HepG2 (cell line): ENCODE measurements around the gene PRAC1. TPM values are rescaled to one million over a fixed set of nuclear protein-coding genes. Genes with fewer than 3 reads are reported as not detected.

ENCODE experiments used
- ATAC-seq: fragments of 200-7000 bp; cut with Tn5 transposase; 3 replicates; pipeline ENCODE4 v1.9.1; 2020; ENCODE audit warnings: mild to moderate bottlenecking, moderate library complexity
- BruUV-seq: library from RNA; stranded (reverse); fragments of 400-500 nt; replicated peaks from 2 replicates; lab custom pipeline; 2021; lab: Mats Ljungman, UMichigan
- CTCF ChIA-PET: fragments of 300-600 bp; formaldehyde crosslinking; extraction: SDS; loops from one replicate; lab custom pipeline; 2021; ENCODE audit warnings: low total read pairs, inconsistent platforms, low intra/inter-chr PET ratio; lab: Yijun Ruan, JAX
- POLR2A ChIA-PET: fragments of 350-600 bp; sonication (Branson Sonifier 250); formaldehyde crosslinking; loops from one replicate; lab custom pipeline; 2020; ENCODE audit warnings: antibody characterized with exemption, inconsistent platforms; lab: Yijun Ruan, JAX
- DNase-seq: peaks from one replicate; pipeline ENCODE4 v3.0.0-alpha.2; 2015; ENCODE audit warnings: low spot score
- FAIRE-seq: peaks from 3 replicates; lab custom pipeline; 2011; peaks lifted over from hg19 to GRCh38; lab: Jason Lieb, UNC
- H2AFZ ChIP-seq: one replicate; pipeline ENCODE4 v1.6.1; 2011; ENCODE audit warnings: low read length, inconsistent platforms
- H3K27ac ChIP-seq: fragments of 300-600 bp; 3 replicates; pipeline ENCODE4 v1.8.0; 2011; ENCODE audit warnings: mixed run types, mild to moderate bottlenecking, mixed read lengths, low read length, inconsistent platforms; ENCODE audit not compliant: insufficient read depth; ENCODE audit errors: extremely low read length
- H3K27me3 ChIP-seq, 2 experiments: fragments of 200-600 bp in 1 of 2; 2 replicates in 1 of 2; 3 replicates in 1 of 2; pipeline versions ENCODE4 v1.6.0 to v1.8.0; 2011; ENCODE audit warnings: low read length in 2 of 2, mild to moderate bottlenecking in 2 of 2, moderate library complexity in 2 of 2, inconsistent platforms in 1 of 2; ENCODE audit not compliant: insufficient read depth in 2 of 2, control insufficient read depth in 1 of 2
- H3K36me3 ChIP-seq, 2 experiments: fragments of 200-600 bp in 1 of 2; replicated peaks in 1 of 2; 2 replicates in 1 of 2; 3 replicates in 1 of 2; pipeline versions ENCODE4 v1.5.1 to v1.8.0; 2011; ENCODE audit warnings: low read length in 2 of 2, inconsistent platforms in 1 of 2; ENCODE audit not compliant: insufficient read depth in 2 of 2, control insufficient read depth in 1 of 2
- H3K4me1 ChIP-seq: 2 replicates; pipeline ENCODE4 v1.5.1; 2012; ENCODE audit warnings: low read length, inconsistent platforms; ENCODE audit not compliant: insufficient read depth
- H3K4me2 ChIP-seq: 2 replicates; pipeline ENCODE4 v1.6.0; 2011; ENCODE audit warnings: low read depth, low read length, inconsistent platforms
- H3K4me3 ChIP-seq, 3 experiments: fragments of 200-600 bp in 1 of 3; sonication (generic), shearing (Covaris generic) in 1 of 3; replicated peaks in 1 of 3; 2 replicates each; pipeline ENCODE4 v1.5.1; 2011 to 2016; ENCODE audit warnings: low read length in 3 of 3, inconsistent platforms in 2 of 3, low read depth in 2 of 3, mild to moderate bottlenecking in 2 of 3, control low read depth in 1 of 3, mixed read lengths in 1 of 3; ENCODE audit not compliant: insufficient read depth in 1 of 3
- H3K79me2 ChIP-seq: one replicate; pipeline ENCODE4 v1.6.1; 2011; ENCODE audit warnings: low read length, inconsistent platforms; ENCODE audit not compliant: insufficient read depth
- H3K9ac ChIP-seq: 2 replicates; pipeline ENCODE4 v1.6.0; 2011; ENCODE audit warnings: mild to moderate bottlenecking, low read depth, low read length, inconsistent platforms; ENCODE audit not compliant: insufficient read depth
- H3K9me3 ChIP-seq: 2 replicates; pipeline ENCODE4 v1.5.1; 2012; ENCODE audit warnings: mild to moderate bottlenecking, low read length
- H4K20me1 ChIP-seq: 2 replicates; pipeline ENCODE4 v1.6.0; 2011; ENCODE audit warnings: inconsistent platforms, mild to moderate bottlenecking, low read length, moderate library complexity; ENCODE audit not compliant: insufficient read depth
- CREB1 ChIP-seq, 2 experiments: fragments of 450-650 bp in 1 of 2; IDR thresholded peaks; 2 replicates each; pipeline ENCODE4 v1.6.1; 2016 to 2017; ENCODE audit warnings: control low read depth in 1 of 2, mild to moderate bottlenecking in 1 of 2, missing compliant biosample characterization in 1 of 2, missing genetic modification characterization in 1 of 2
- ETV5 ChIP-seq: IDR thresholded peaks from 2 replicates; pipeline ENCODE4 v1.6.1; 2018; ENCODE audit warnings: missing biosample characterization, missing genetic modification reagents, inconsistent platforms, borderline replicate concordance
- GABPB1 ChIP-seq: IDR thresholded peaks from 2 replicates; pipeline ENCODE4 v1.6.1; 2016; ENCODE audit warnings: mild to moderate bottlenecking, missing genetic modification reagents, moderate library complexity, missing compliant biosample characterization
- PHF20 ChIP-seq: sonication (generic); formaldehyde crosslinking; IDR thresholded peaks from 2 replicates; pipeline ENCODE4 v1.5.0; 2020; ENCODE audit warnings: mild to moderate bottlenecking, missing genetic modification reagents
- SP140L ChIP-seq: sonication (generic); formaldehyde crosslinking; IDR thresholded peaks from 2 replicates; pipeline ENCODE4 v1.4.0; 2020; ENCODE audit warnings: missing genetic modification reagents, borderline replicate concordance
- TFAP4 ChIP-seq: sonication (generic); IDR thresholded peaks from 2 replicates; pipeline ENCODE4 v1.6.1; 2016; ENCODE audit warnings: low read depth, borderline replicate concordance
- THRA ChIP-seq: sonication (generic); formaldehyde crosslinking; IDR thresholded peaks from 2 replicates; pipeline ENCODE4 v1.4.0; 2020; ENCODE audit warnings: missing genetic modification reagents, borderline replicate concordance
- TOPORS ChIP-seq: sonication (generic); formaldehyde crosslinking; IDR thresholded peaks from 2 replicates; pipeline ENCODE4 v1.8.0; 2023; ENCODE audit warnings: mild to moderate bottlenecking, missing genetic modification reagents
- ZKSCAN8 ChIP-seq: IDR thresholded peaks from 2 replicates; pipeline ENCODE4 v1.6.1; 2016; ENCODE audit warnings: borderline replicate concordance, missing genetic modification reagents, missing compliant biosample characterization
- ZNF572 ChIP-seq: sonication (generic); formaldehyde crosslinking; IDR thresholded peaks from 2 replicates; pipeline ENCODE4 v1.5.1; 2020; ENCODE audit warnings: mild to moderate bottlenecking, missing genetic modification reagents
- ZNF672 ChIP-seq: sonication (generic); formaldehyde crosslinking; IDR thresholded peaks from 2 replicates; pipeline ENCODE4 v1.8.1; 2022; ENCODE audit warnings: missing genetic modification reagents
- ZNF768 ChIP-seq: sonication (generic); formaldehyde crosslinking; IDR thresholded peaks from 2 replicates; pipeline ENCODE4 v1.4.0; 2020; ENCODE audit warnings: missing genetic modification reagents
- ZNF782 ChIP-seq: sonication (generic); formaldehyde crosslinking; IDR thresholded peaks from 2 replicates; pipeline ENCODE4 v1.4.0; 2020; ENCODE audit warnings: missing genetic modification reagents, mild to moderate bottlenecking, borderline replicate concordance
- ZNF841 ChIP-seq: sonication (generic); formaldehyde crosslinking; IDR thresholded peaks from 2 replicates; pipeline ENCODE4 v1.8.1; 2023; ENCODE audit warnings: missing genetic modification reagents, borderline replicate concordance
- ZZZ3 ChIP-seq: sonication (generic); formaldehyde crosslinking; IDR thresholded peaks from 2 replicates; pipeline ENCODE4 v1.4.0; 2020; ENCODE audit warnings: missing genetic modification reagents, mild to moderate bottlenecking, borderline replicate concordance
- in situ Hi-C: cut with HindIII; loops from 2 replicates; pipeline ENCODE4 v1.10.0; 2017; ENCODE audit warnings: low pct_unique_long_range_greater_than_20kb; ENCODE audit not compliant: extremely low pct_ligation_motif_present
- intact Hi-C: fragments of 100-400 bp; cut with micrococcal nuclease; formaldehyde crosslinking; loops from one replicate; pipeline ENCODE4 v1.10.0; 2022; ENCODE audit not compliant: unreplicated experiment
- polyA plus RNA-seq, 8 experiments: library from polyadenylated mRNA; depleted of rRNA in 3 of 8; stranded (reverse) in 7 of 8; unstranded in 1 of 8; fragments of >200 nt; fragmentation: Illumina TruSeq in 4 of 8; extraction: Trizol in 4 of 8; gene quantifications; 2 replicates each; pipeline versions ENCODE4 v1.2.1 to v1.2.3, GENCODE V29; 2011 to 2016; ENCODE audit warnings: low read depth in 4 of 8, missing spikeins in 1 of 8, mixed read lengths in 1 of 8; ENCODE audit not compliant: insufficient read depth in 1 of 8
- total RNA-seq, 5 experiments: library from RNA; depleted of rRNA; stranded (reverse); fragments of >200 nt; fragmentation: Illumina TruSeq; extraction: Trizol; gene quantifications; 2 replicates each; pipeline ENCODE4 v1.2.3, GENCODE V29; 2016; ENCODE audit warnings: low read depth in 1 of 5

PRAC1 gene
- total and polyA plus RNA-seq, 2 of the 13 experiments (the other 11 are each of a cell fraction or from before 2014, with no cell fraction given), result not detected

GRCh38 chr17:48745381-48746275, 23.3 kb upstream of the PRAC1 start (continued):
- TF ChIP-seq THRA (CRISPR knock-in tag), result no peak
- no peak for TF ChIP-seq ZNF782 (CRISPR knock-in tag)

- Histone ChIP-seq H3K79me2 (no peaks in the 10 kb centered on the region), H3K36me3 (no peaks in the 10 kb centered on the region), H3K9me3 (no peaks in the 10 kb centered on the region), H3K4me1 (0 out of 2 replicates have a peak, but pooled peaks cover 8% of the 10 kb centered on the region), H3K4me2 (no peak overlapping the region), H4K20me1 (no peaks in the 10 kb centered on the region), H2AFZ (no peak overlapping the region), H3K4me3 (no peak overlapping the region), H3K27me3 (peaks cover 8 to 90% of the 10 kb centered on the region in 2 experiments), H3K27ac (no peak overlapping the region), H3K9ac (no peak overlapping the region)
- FAIRE-seq, result no peak
- no peak for DNase-seq
- ATAC-seq, result no peak
- ChIA-PET POLR2A (no interaction called here), CTCF (no interaction called here)
- in situ Hi-C loops (no loop called here), intact Hi-C loops (no loop called here)
- no TSS peak for BruUV-seq
- TF ChIP-seq SP140L (CRISPR knock-in tag) (no peak), ZNF841 (no peak), TOPORS (CRISPR knock-in tag) (no peak), ETV5 (CRISPR knock-in tag) (no peak), ZZZ3 (CRISPR knock-in tag) (no peak), PHF20 (no peak), ZNF768 (no peak), ZNF672 (CRISPR knock-in tag) (no peak), ZNF572 (no peak), CREB1 (IDR thresholded peaks at IDR 0.05) (no peak), CREB1 (CRISPR knock-in tag; IDR thresholded peaks at IDR 0.05) (no peak), ZKSCAN8 (no peak), GABPB1 (CRISPR knock-in tag) (no peak), TFAP4 (no peak)
Measured at GRCh38 chr17:48740537-48740936, 18.2 kb upstream of the PRAC1 start.
